H9 (cell line): ENCODE data around the gene C8G. TPM values are rescaled to one million over a fixed set of nuclear protein-coding genes. Genes with fewer than 3 reads are reported as not detected.

Source experiments
- DNase-seq: peaks from one replicate; pipeline ENCODE4 v3.0.0-alpha.2; 2017
- H2AFZ ChIP-seq: one replicate; pipeline ENCODE4 v1.6.1; 2013; ENCODE audit warnings: mild to moderate bottlenecking, low read length, control low read depth, moderate library complexity
- H2AK5ac ChIP-seq: 2 replicates; pipeline ENCODE4 v1.6.1; 2013; ENCODE audit warnings: low read length, control low read depth, mixed read lengths; ENCODE audit not compliant: insufficient read length
- H2BK120ac ChIP-seq: one replicate; pipeline ENCODE4 v1.6.1; 2013; ENCODE audit warnings: low read depth, mild to moderate bottlenecking, low read length, control low read depth, inconsistent platforms; ENCODE audit not compliant: poor library complexity, severe bottlenecking
- H2BK12ac ChIP-seq: 2 replicates; pipeline ENCODE4 v1.6.1; 2013; ENCODE audit warnings: low read length, control low read depth, mixed read lengths, low read depth; ENCODE audit not compliant: insufficient read length
- H2BK15ac ChIP-seq: 2 replicates; pipeline ENCODE4 v1.6.1; 2013; ENCODE audit warnings: low read depth, low read length, control low read depth
- H2BK20ac ChIP-seq: one replicate; pipeline ENCODE4 v1.6.1; 2013; ENCODE audit warnings: low read depth, mild to moderate bottlenecking, low read length, control low read depth, inconsistent platforms; ENCODE audit not compliant: poor library complexity, severe bottlenecking
- H2BK5ac ChIP-seq: 2 replicates; pipeline ENCODE4 v1.6.1; 2013; ENCODE audit warnings: low read length, control low read depth, mixed read lengths; ENCODE audit not compliant: insufficient read length
- H3K14ac ChIP-seq: 2 replicates; pipeline ENCODE4 v1.6.1; 2013; ENCODE audit warnings: low read length, control low read depth; ENCODE audit not compliant: insufficient read depth
- H3K18ac ChIP-seq: 2 replicates; pipeline ENCODE4 v1.6.1; 2013; ENCODE audit warnings: low read depth, mild to moderate bottlenecking, mixed read lengths, low read length, control low read depth; ENCODE audit not compliant: insufficient read length
- H3K23ac ChIP-seq: 2 replicates; pipeline ENCODE4 v1.6.1; 2013; ENCODE audit warnings: low read length, control low read depth, mixed read lengths, low read depth; ENCODE audit not compliant: insufficient read length
- H3K23me2 ChIP-seq: 2 replicates; pipeline ENCODE4 v1.6.1; 2013; ENCODE audit warnings: low read depth, mild to moderate bottlenecking, mixed read lengths, low read length, control low read depth; ENCODE audit not compliant: insufficient read length, poor library complexity, severe bottlenecking
- H3K27ac ChIP-seq: 2 replicates; pipeline ENCODE4 v1.5.1; 2013; ENCODE audit warnings: low read length, control low read depth, mixed read lengths, low read depth; ENCODE audit not compliant: insufficient read length
- H3K27me3 ChIP-seq: 2 replicates; pipeline ENCODE4 v1.6.1; 2013; ENCODE audit warnings: low read length, control low read depth, inconsistent platforms; ENCODE audit not compliant: insufficient read depth
- H3K4ac ChIP-seq: 2 replicates; pipeline ENCODE4 v1.6.1; 2013; ENCODE audit warnings: low read depth, mild to moderate bottlenecking, control low read depth, inconsistent platforms, low read length, moderate library complexity
- H3K4me1 ChIP-seq: 2 replicates; pipeline ENCODE4 v1.6.1; 2013; ENCODE audit warnings: low read length, control low read depth, inconsistent platforms; ENCODE audit not compliant: insufficient read depth
- H3K4me2 ChIP-seq: 2 replicates; pipeline ENCODE4 v1.6.1; 2013; ENCODE audit warnings: low read length, control low read depth, mixed read lengths; ENCODE audit not compliant: insufficient read length, insufficient read depth
- H3K56ac ChIP-seq: 2 replicates; pipeline ENCODE4 v1.6.1; 2013; ENCODE audit warnings: low read depth, mild to moderate bottlenecking, mixed read lengths, low read length, control low read depth; ENCODE audit not compliant: insufficient read length
- H3K79me1 ChIP-seq: 2 replicates; pipeline ENCODE4 v1.6.1; 2013; ENCODE audit warnings: low read depth, mild to moderate bottlenecking, moderate library complexity, low read length, control low read depth, inconsistent platforms; ENCODE audit not compliant: insufficient read depth, poor library complexity, severe bottlenecking
- H3K79me2 ChIP-seq: 2 replicates; pipeline ENCODE4 v1.6.1; 2013; ENCODE audit warnings: low read length, control low read depth, inconsistent platforms; ENCODE audit not compliant: insufficient read depth
- H3K9ac ChIP-seq: 2 replicates; pipeline ENCODE4 v1.6.1; 2013; ENCODE audit warnings: low read length, control low read depth, mixed read lengths; ENCODE audit not compliant: insufficient read length; ENCODE audit errors: extremely low read depth
- H3K9me3 ChIP-seq: one replicate; pipeline ENCODE4 v1.6.1; 2013; ENCODE audit warnings: low read depth, low read length, inconsistent platforms; ENCODE audit not compliant: control insufficient read depth
- H3T11ph ChIP-seq: one replicate; pipeline ENCODE4 v1.6.1; 2013; ENCODE audit warnings: mild to moderate bottlenecking, low read length, control low read depth, inconsistent platforms
- H4K20me1 ChIP-seq: one replicate; pipeline ENCODE4 v1.6.1; 2013; ENCODE audit not compliant: control insufficient read depth, insufficient read length, insufficient read depth
- H4K5ac ChIP-seq: 2 replicates; pipeline ENCODE4 v1.6.1; 2013; ENCODE audit warnings: low read depth, mild to moderate bottlenecking, mixed read lengths, low read length, control low read depth; ENCODE audit not compliant: insufficient read length
- H4K8ac ChIP-seq: replicated peaks from 2 replicates; pipeline ENCODE4 v1.6.1; 2013; ENCODE audit warnings: low read length, control low read depth, mixed read lengths, low read depth; ENCODE audit not compliant: insufficient read length
- H4K91ac ChIP-seq: 2 replicates; pipeline ENCODE4 v1.6.1; 2013; ENCODE audit warnings: low read depth, mild to moderate bottlenecking, moderate library complexity, mixed read lengths, low read length, control low read depth; ENCODE audit not compliant: insufficient read length
- H3K27ac Mint-ChIP-seq, 3 experiments: 2 replicates in 2 of 3; 3 replicates in 1 of 3; pipeline ENCODE4 v1.8.0; 2020 to 2021; ENCODE audit warnings: mixed read lengths in 3 of 3, mild to moderate bottlenecking in 1 of 3, moderate library complexity in 1 of 3
- H3K27me3 Mint-ChIP-seq: 2 replicates; pipeline ENCODE4 v1.8.0; 2021; ENCODE audit warnings: low read depth, mild to moderate bottlenecking, moderate library complexity, mixed read lengths
- H3K36me3 Mint-ChIP-seq, 3 experiments: 2 replicates in 2 of 3; 3 replicates in 1 of 3; pipeline ENCODE4 v1.8.0; 2020 to 2021; ENCODE audit warnings: low read depth in 3 of 3, mixed read lengths in 3 of 3; ENCODE audit not compliant: insufficient read depth in 1 of 3
- H3K4me1 Mint-ChIP-seq, 2 experiments: 2 replicates each; pipeline ENCODE4 v1.8.0; 2020; ENCODE audit warnings: mixed read lengths in 2 of 2
- H3K4me3 Mint-ChIP-seq, 2 experiments: 2 replicates in 1 of 2; 3 replicates in 1 of 2; pipeline ENCODE4 v1.8.0; 2020 to 2021; ENCODE audit warnings: mild to moderate bottlenecking in 2 of 2, mixed read lengths in 2 of 2, moderate library complexity in 1 of 2
- H3K9me3 Mint-ChIP-seq, 2 experiments: 2 replicates in 1 of 2; 3 replicates in 1 of 2; pipeline ENCODE4 v1.8.0; 2020; ENCODE audit warnings: mild to moderate bottlenecking in 2 of 2, mixed read lengths in 2 of 2, moderate library complexity in 1 of 2
- CTCF ChIP-seq: fragments of 200-600 bp; sonication (generic); conservative IDR thresholded peaks from 3 replicates; pipeline ENCODE4 v1.8.0; 2021; ENCODE audit warnings: antibody characterized with exemption, mild to moderate bottlenecking
- WGBS: extraction: QIAGEN DNeasy Blood & Tissue Kit; methylation state at CpG from one replicate; pipeline ENCODE4 v1.1.7; 2013; ENCODE audit warnings: missing lambda C conversion rate, low lambda C conversion rate, mixed read lengths; ENCODE audit not compliant: insufficient read length; ENCODE audit errors: extremely low coverage; 5-methylcytosine and 5-hydroxymethylcytosine counted together
- total RNA-seq: library from RNA; stranded (reverse); gene quantifications from 2 replicates; pipeline ENCODE4 v1.2.1, GENCODE V29; 2021

The C8G gene
- total RNA-seq, 1 experiment from 2014 or later = 0.96 TPM

GRCh38 chr9:136985853-136986252, 40.8 kb downstream of the C8G start:
- peak overlapping the region; percentile 9 for H3K4me2 ChIP-seq
- Mint-ChIP-seq H3K36me3 (peaks cover 0 to 2% (median 0%) of the 10 kb centered on the region in 3 experiments; a peak in 2 of 7 replicates), H3K4me1 (peaks cover 2% of the 10 kb centered on the region in 2 experiments; a peak in 2 of 4 replicates), H3K4me3 (no peak overlapping the region), H3K27me3 (peaks cover 17% of the 10 kb centered on the region), H3K27ac (no peak overlapping the region), H3K9me3 (peaks cover 4% of the 10 kb centered on the region in 2 experiments; a peak in 3 of 5 replicates)
- H3K23me2 ChIP-seq = no peaks in the 10 kb centered on the region
- H3K9ac ChIP-seq = no peak overlapping the region
- no peaks in the 10 kb centered on the region for H3K9me3 ChIP-seq
- H2BK5ac ChIP-seq = no peak overlapping the region
- H4K8ac ChIP-seq = no peak overlapping the region
- TF ChIP-seq CTCF = no peak
- no peaks in the 10 kb centered on the region for H3K79me1 ChIP-seq
- H3K23ac ChIP-seq = no peak overlapping the region
- H3K27me3 ChIP-seq = no peaks in the 10 kb centered on the region
- H2AK5ac ChIP-seq = no peak overlapping the region
- H4K20me1 ChIP-seq = no peaks in the 10 kb centered on the region
- H3K56ac ChIP-seq = no peak overlapping the region
- no peak overlapping the region for H2BK20ac ChIP-seq
- DNase-seq = no peak
- no peak overlapping the region for H3K4ac ChIP-seq
- H3T11ph ChIP-seq = no peak overlapping the region
- H4K5ac ChIP-seq = no peak overlapping the region
- H3K14ac ChIP-seq = no peak overlapping the region
- no peak overlapping the region for H4K91ac ChIP-seq
- no peak overlapping the region for H2BK15ac ChIP-seq
- H2BK12ac ChIP-seq = no peak overlapping the region
- H3K79me2 ChIP-seq = no peaks in the 10 kb centered on the region
- no peak overlapping the region for H2BK120ac ChIP-seq
- no peak overlapping the region for H2AFZ ChIP-seq
- H3K18ac ChIP-seq = no peak overlapping the region
- WGBS = no CpG with 5 or more reads among the region's 33 CpGs
- H3K27ac ChIP-seq = no peak overlapping the region
- H3K4me1 ChIP-seq = no peaks in the 10 kb centered on the region
